K562 (cell line): ENCODE data around the gene PLOD1. TPM values are rescaled to one million over a fixed set of nuclear protein-coding genes. Genes with fewer than 3 reads are reported as not detected.

ENCODE experiments used
- ARID3A ChIP-seq: IDR thresholded peaks from 2 replicates; pipeline ENCODE4 v1.6.1; 2012; ENCODE audit warnings: low read depth, low read length, improper control_type of control experiment, borderline replicate concordance
- BRCA1 ChIP-seq, 2 experiments: fragments of 450-650 bp in 1 of 2; sonication (generic) in 1 of 2; formaldehyde crosslinking in 1 of 2; IDR thresholded peaks; 2 replicates each; pipeline versions ENCODE4 v1.5.0 to v1.6.1; 2017 to 2020; ENCODE audit warnings: mild to moderate bottlenecking in 1 of 2, missing genetic modification reagents in 1 of 2
- BRD4 ChIP-seq: fragments of 200-600 bp; sonication (generic); IDR thresholded peaks from 2 replicates; pipeline ENCODE4 v1.6.1; 2017; ENCODE audit warnings: inconsistent platforms
- CBFA2T3 ChIP-seq: fragments of 450-650 bp; IDR thresholded peaks from 2 replicates; pipeline ENCODE4 v1.6.1; 2017
- FOS ChIP-seq: IDR thresholded peaks from 3 replicates; pipeline ENCODE4 v1.6.1; 2011; ENCODE audit not compliant: insufficient read length; ENCODE audit errors: extremely low read depth
- HIVEP1 ChIP-seq: fragments of 250-450 bp; sonication (Bioruptor Pico); IDR thresholded peaks from 2 replicates; pipeline ENCODE4 v1.4.0; 2020; ENCODE audit warnings: mild to moderate bottlenecking
- HMGN3 ChIP-seq: IDR thresholded peaks from 2 replicates; pipeline ENCODE4 v1.6.1; 2011; ENCODE audit warnings: borderline replicate concordance, low read depth, mild to moderate bottlenecking, mixed read lengths, low read length; ENCODE audit not compliant: insufficient read length; ENCODE audit errors: extremely low read depth
- ILF3 ChIP-seq: fragments of 450-650 bp; IDR thresholded peaks from 2 replicates; pipeline ENCODE4 v1.6.1; 2018; ENCODE audit warnings: antibody characterized with exemption, mild to moderate bottlenecking, moderate library complexity, borderline replicate concordance
- SMC3 ChIP-seq: conservative IDR thresholded peaks from 2 replicates; pipeline ENCODE4 v1.6.1; 2011; ENCODE audit warnings: low read depth, low read length, improper control_type of control experiment; ENCODE audit not compliant: insufficient read depth
- SRSF1 ChIP-seq: fragments of 200-400 bp; formaldehyde crosslinking; IDR thresholded peaks from 2 replicates; pipeline ENCODE4 v1.6.1; 2017; ENCODE audit warnings: mild to moderate bottlenecking, low read depth, low read length, moderate library complexity
- ZBTB49 ChIP-seq: sonication (generic); formaldehyde crosslinking; IDR thresholded peaks from 2 replicates; pipeline ENCODE4 v1.8.0; 2022; ENCODE audit warnings: missing genetic modification reagents, mild to moderate bottlenecking, borderline replicate concordance
- ZNF197 ChIP-seq: fragments of 200-800 bp; sonication (Bioruptor generic); IDR thresholded peaks from 2 replicates; pipeline ENCODE4 v1.6.1; 2016; ENCODE audit warnings: low read depth, missing genetic modification characterization, missing compliant biosample characterization
- polyA plus RNA-seq, 8 experiments: library from polyadenylated mRNA; depleted of rRNA in 4 of 8; stranded (reverse) in 5 of 8; unstranded in 3 of 8; fragments of >200 nt; fragmentation: Nextera tagmentation in 2 of 8; fragmentation: Illumina TruSeq in 1 of 8; extraction: Ambion mirVana in 2 of 8; extraction: Trizol in 1 of 8; gene quantifications; 2 replicates each; pipeline versions ENCODE4 v1.2.1 to v1.2.3, GENCODE V29; 2011 to 2014; ENCODE audit warnings: inconsistent platforms in 1 of 8, missing spikeins in 1 of 8
- total RNA-seq, 7 experiments: library from RNA; depleted of rRNA in 6 of 7; stranded (reverse); fragments of >200 nt in 6 of 7; fragmentation: Illumina TruSeq in 2 of 7; extraction: Trizol in 2 of 7; gene quantifications; 2 replicates each; pipeline versions ENCODE4 v1.2.1 to v1.2.3, GENCODE V29; 2011 to 2021; ENCODE audit warnings: low replicate concordance in 1 of 7
- TF ChIP-seq, protein P1 (sequence below): fragments of 200-400 bp; formaldehyde crosslinking; IDR thresholded peaks from 2 replicates; pipeline ENCODE4 v1.6.1; 2017; ENCODE audit warnings: mild to moderate bottlenecking, low read depth, low read length, moderate library complexity
- TF ChIP-seq, protein P2 (sequence below): sonication (generic); formaldehyde crosslinking; IDR thresholded peaks from 2 replicates; pipeline ENCODE4 v1.8.1; 2023; ENCODE audit warnings: mild to moderate bottlenecking, missing genetic modification reagents

Gene PLOD1
- total and polyA plus RNA-seq, 9 of the 15 experiments (the other 6 are each of a cell fraction or from before 2014, with no cell fraction given) = 16.6 to 90.8 (median 52.7) TPM

GRCh38 chr1:11979851-11980675, 45.5 kb downstream of the PLOD1 start, which contains the start of gene MFN2 (continued):
- TF ChIP-seq, protein P1, sequence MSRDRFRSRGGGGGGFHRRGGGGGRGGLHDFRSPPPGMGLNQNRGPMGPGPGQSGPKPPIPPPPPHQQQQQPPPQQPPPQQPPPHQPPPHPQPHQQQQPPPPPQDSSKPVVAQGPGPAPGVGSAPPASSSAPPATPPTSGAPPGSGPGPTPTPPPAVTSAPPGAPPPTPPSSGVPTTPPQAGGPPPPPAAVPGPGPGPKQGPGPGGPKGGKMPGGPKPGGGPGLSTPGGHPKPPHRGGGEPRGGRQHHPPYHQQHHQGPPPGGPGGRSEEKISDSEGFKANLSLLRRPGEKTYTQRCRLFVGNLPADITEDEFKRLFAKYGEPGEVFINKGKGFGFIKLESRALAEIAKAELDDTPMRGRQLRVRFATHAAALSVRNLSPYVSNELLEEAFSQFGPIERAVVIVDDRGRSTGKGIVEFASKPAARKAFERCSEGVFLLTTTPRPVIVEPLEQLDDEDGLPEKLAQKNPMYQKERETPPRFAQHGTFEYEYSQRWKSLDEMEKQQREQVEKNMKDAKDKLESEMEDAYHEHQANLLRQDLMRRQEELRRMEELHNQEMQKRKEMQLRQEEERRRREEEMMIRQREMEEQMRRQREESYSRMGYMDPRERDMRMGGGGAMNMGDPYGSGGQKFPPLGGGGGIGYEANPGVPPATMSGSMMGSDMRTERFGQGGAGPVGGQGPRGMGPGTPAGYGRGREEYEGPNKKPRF = no peak
- TF ChIP-seq ZNF197 (CRISPR knock-in tag) (peak; percentile 71), CBFA2T3 (peak; percentile 35; the same call in 1 of the 2 replicates), ZBTB49 (CRISPR knock-in tag) (no peak), ARID3A (no peak), BRCA1 (IDR thresholded peaks at IDR 0.05) (no peak), BRCA1 (CRISPR knock-in tag; IDR thresholded peaks at IDR 0.05) (no peak), HIVEP1 (no peak), HMGN3 (peak; percentile 55), SRSF1 (no peak), SMC3 (no peak), ILF3 (no peak), FOS (no peak), BRD4 (no peak)
- TF ChIP-seq, protein P2, sequence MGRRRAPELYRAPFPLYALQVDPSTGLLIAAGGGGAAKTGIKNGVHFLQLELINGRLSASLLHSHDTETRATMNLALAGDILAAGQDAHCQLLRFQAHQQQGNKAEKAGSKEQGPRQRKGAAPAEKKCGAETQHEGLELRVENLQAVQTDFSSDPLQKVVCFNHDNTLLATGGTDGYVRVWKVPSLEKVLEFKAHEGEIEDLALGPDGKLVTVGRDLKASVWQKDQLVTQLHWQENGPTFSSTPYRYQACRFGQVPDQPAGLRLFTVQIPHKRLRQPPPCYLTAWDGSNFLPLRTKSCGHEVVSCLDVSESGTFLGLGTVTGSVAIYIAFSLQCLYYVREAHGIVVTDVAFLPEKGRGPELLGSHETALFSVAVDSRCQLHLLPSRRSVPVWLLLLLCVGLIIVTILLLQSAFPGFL (CRISPR knock-in tag) = no peak
